H1 (cell line): ENCODE results near the gene RNF168. TPM values are rescaled to one million over a fixed set of nuclear protein-coding genes. Genes with fewer than 3 reads are reported as not detected.

Source experiments
- CTCF ChIA-PET: fragments of 300-600 bp; sonication (Branson Sonifier 250); formaldehyde crosslinking; loops from one replicate; lab custom pipeline; 2021; ENCODE audit not compliant: partially characterized antibody; lab: Charles Lee
- POLR2A ChIA-PET: fragments of 300-600 bp; sonication (Branson Sonifier 250); formaldehyde crosslinking; loops from one replicate; lab custom pipeline; 2021; ENCODE audit warnings: inconsistent platforms; ENCODE audit not compliant: partially characterized antibody; lab: Charles Lee
- DNase-seq, 2 experiments: peaks; one replicate each; pipeline versions ENCODE4 v3.0.0 to v3.0.0-alpha.2; 2010 to 2022; ENCODE audit warnings: low spot score in 2 of 2, low read depth in 1 of 2, mixed read lengths in 1 of 2
- FAIRE-seq: peaks from 2 replicates; lab custom pipeline; 2011; peaks lifted over from hg19 to GRCh38; lab: Jason Lieb, UNC
- H2AFZ ChIP-seq: 2 replicates; pipeline ENCODE4 v1.8.1; 2012; ENCODE audit warnings: low read length, inconsistent platforms
- H2AK5ac ChIP-seq: 2 replicates; pipeline ENCODE4 v1.6.1; 2013; ENCODE audit warnings: low read depth, low read length
- H2BK120ac ChIP-seq: replicated peaks from 2 replicates; pipeline ENCODE3; 2013; ENCODE audit warnings: low read depth, low read length, inconsistent platforms
- H2BK12ac ChIP-seq: 2 replicates; pipeline ENCODE4 v1.6.1; 2013; ENCODE audit warnings: low read depth, low read length
- H2BK15ac ChIP-seq: 2 replicates; pipeline ENCODE4 v1.6.1; 2013; ENCODE audit warnings: low read length
- H2BK20ac ChIP-seq: 2 replicates; pipeline ENCODE4 v1.6.1; 2013; ENCODE audit warnings: low read length
- H2BK5ac ChIP-seq: 2 replicates; pipeline ENCODE4 v1.6.1; 2013; ENCODE audit warnings: low read depth, low read length
- H3K14ac ChIP-seq: 2 replicates; pipeline ENCODE4 v1.6.1; 2013; ENCODE audit warnings: inconsistent platforms; ENCODE audit not compliant: insufficient read length
- H3K18ac ChIP-seq: 2 replicates; pipeline ENCODE4 v1.6.1; 2013; ENCODE audit warnings: low read length; ENCODE audit errors: extremely low read depth
- H3K23ac ChIP-seq: 2 replicates; pipeline ENCODE4 v1.6.1; 2013; ENCODE audit warnings: inconsistent platforms; ENCODE audit not compliant: insufficient read length
- H3K23me2 ChIP-seq: 2 replicates; pipeline ENCODE4 v1.6.1; 2013; ENCODE audit warnings: low read depth, low read length
- H3K27ac ChIP-seq: 2 replicates; pipeline ENCODE4 v1.6.1; 2011; ENCODE audit warnings: low read depth, low read length, inconsistent platforms
- H3K27me3 ChIP-seq, 4 experiments: replicated peaks in 1 of 4; 1 replicate in 1 of 4; 2 replicates in 3 of 4; pipeline versions ENCODE4 v1.6.1 to v1.8.1; 2011 to 2013; ENCODE audit warnings: low read length in 3 of 4, mild to moderate bottlenecking in 3 of 4, inconsistent platforms in 2 of 4, mixed read lengths in 2 of 4, moderate library complexity in 1 of 4; ENCODE audit not compliant: control insufficient read depth in 3 of 4, insufficient read depth in 3 of 4; ENCODE audit errors: extremely low read depth in 1 of 4
- H3K36me3 ChIP-seq, 4 experiments: 2 replicates each; pipeline versions ENCODE4 v1.6.1 to v1.8.1; 2011 to 2013; ENCODE audit warnings: mild to moderate bottlenecking in 4 of 4, low read length in 3 of 4, moderate library complexity in 2 of 4, control low read depth in 1 of 4, inconsistent platforms in 1 of 4; ENCODE audit not compliant: insufficient read depth in 4 of 4, control insufficient read depth in 2 of 4
- H3K4ac ChIP-seq: replicated peaks from 2 replicates; pipeline ENCODE3; 2013; ENCODE audit warnings: low read length, low read depth, mixed read lengths, inconsistent platforms; ENCODE audit not compliant: insufficient read length
- H3K4me1 ChIP-seq, 4 experiments: replicated peaks in 1 of 4; 1 replicate in 1 of 4; 2 replicates in 3 of 4; pipeline versions ENCODE4 v1.6.1 to v1.8.1; 2011 to 2013; ENCODE audit warnings: low read length in 3 of 4, inconsistent platforms in 2 of 4, mixed read lengths in 1 of 4; ENCODE audit not compliant: insufficient read depth in 4 of 4, control insufficient read depth in 3 of 4
- H3K4me2 ChIP-seq, 2 experiments: 2 replicates each; pipeline versions ENCODE4 v1.6.1 to v1.8.1; 2011 to 2013; ENCODE audit warnings: low read depth in 2 of 2, low read length in 2 of 2, control low read depth in 1 of 2, inconsistent platforms in 1 of 2, mild to moderate bottlenecking in 1 of 2; ENCODE audit not compliant: insufficient read depth in 1 of 2
- H3K4me3 ChIP-seq, 4 experiments: fragments of 200-600, 300-600 bp in 1 of 4; sonication (generic), shearing (Covaris generic), sonication (Bioruptor Twin) in 1 of 4; 2 replicates each; pipeline versions ENCODE4 v1.5.1 to v1.8.1; 2011 to 2016; ENCODE audit warnings: low read length in 4 of 4, low read depth in 3 of 4, control low read depth in 2 of 4, inconsistent platforms in 2 of 4, mild to moderate bottlenecking in 2 of 4, mixed read lengths in 1 of 4, moderate library complexity in 1 of 4; ENCODE audit not compliant: insufficient read depth in 2 of 4; ENCODE audit errors: extremely low read depth in 1 of 4
- H3K56ac ChIP-seq: replicated peaks from 2 replicates; pipeline ENCODE3; 2013; ENCODE audit warnings: low read depth, mild to moderate bottlenecking, mixed read lengths, low read length, inconsistent platforms; ENCODE audit not compliant: insufficient read length
- H3K79me1 ChIP-seq: 2 replicates; pipeline ENCODE4 v1.6.1; 2013; ENCODE audit warnings: low read depth, low read length, control low read depth
- H3K79me2 ChIP-seq, 2 experiments: 2 replicates each; pipeline versions ENCODE4 v1.6.1 to v1.8.1; 2012 to 2013; ENCODE audit warnings: low read length in 2 of 2, mild to moderate bottlenecking in 2 of 2, inconsistent platforms in 1 of 2; ENCODE audit not compliant: insufficient read depth in 2 of 2, control insufficient read depth in 1 of 2
- H3K9ac ChIP-seq, 4 experiments: replicated peaks in 1 of 4; 1 replicate in 1 of 4; 2 replicates in 3 of 4; pipeline versions ENCODE4 v1.6.1 to v1.8.1; 2011 to 2013; ENCODE audit warnings: low read depth in 3 of 4, low read length in 3 of 4, control low read depth in 2 of 4, mild to moderate bottlenecking in 2 of 4, moderate library complexity in 2 of 4, inconsistent platforms in 1 of 4; ENCODE audit errors: extremely low read depth in 1 of 4
- H3K9me3 ChIP-seq, 2 experiments: 2 replicates each; pipeline versions ENCODE4 v1.6.1 to v1.8.1; 2012 to 2013; ENCODE audit warnings: mild to moderate bottlenecking in 2 of 2, moderate library complexity in 2 of 2, control low read depth in 1 of 2, inconsistent platforms in 1 of 2, low read depth in 1 of 2, low read length in 1 of 2, mixed read lengths in 1 of 2; ENCODE audit not compliant: insufficient read depth in 2 of 2
- H4K20me1 ChIP-seq, 2 experiments: replicated peaks in 1 of 2; 2 replicates each; pipeline versions ENCODE3 to v1.8.1; 2011 to 2013; ENCODE audit warnings: inconsistent platforms in 2 of 2, low read length in 2 of 2, mild to moderate bottlenecking in 1 of 2; ENCODE audit not compliant: insufficient read depth in 2 of 2, control insufficient read depth in 1 of 2
- H4K5ac ChIP-seq: 2 replicates; pipeline ENCODE4 v1.6.1; 2013; ENCODE audit warnings: low read length, low read depth, mixed read lengths, inconsistent platforms; ENCODE audit not compliant: insufficient read length
- H4K8ac ChIP-seq: 2 replicates; pipeline ENCODE4 v1.8.0; 2013; ENCODE audit warnings: mild to moderate bottlenecking, moderate library complexity, low read length, inconsistent platforms; ENCODE audit not compliant: insufficient read depth; ENCODE audit errors: extremely low read depth
- H4K91ac ChIP-seq: replicated peaks from 2 replicates; pipeline ENCODE3; 2013; ENCODE audit warnings: low read length, mixed read lengths, inconsistent platforms; ENCODE audit not compliant: insufficient read length
- ATF3 ChIP-seq: IDR thresholded peaks from 2 replicates; pipeline ENCODE4 v1.6.1; 2011; ENCODE audit warnings: low read depth, mild to moderate bottlenecking, low read length; ENCODE audit not compliant: insufficient read depth
- CEBPB ChIP-seq: IDR thresholded peaks from 2 replicates; pipeline ENCODE4 v1.6.1; 2012; ENCODE audit warnings: low read depth, low read length
- CHD1 ChIP-seq: IDR thresholded peaks from 2 replicates; pipeline ENCODE4 v1.6.1; 2012; ENCODE audit warnings: low read depth, low read length, improper control_type of control experiment
- JUN ChIP-seq: IDR thresholded peaks from 2 replicates; pipeline ENCODE4 v1.6.1; 2011; ENCODE audit warnings: low read depth, mild to moderate bottlenecking, improper control_type of control experiment, low read length
- KDM5A ChIP-seq: fragments of 200-600 bp; IDR thresholded peaks from 2 replicates; pipeline ENCODE4 v1.7.1; 2012; ENCODE audit warnings: mild to moderate bottlenecking, low read length, inconsistent platforms, mixed read lengths
- POLR2A ChIP-seq, 2 experiments: IDR thresholded peaks; 1 replicate in 1 of 2; 2 replicates in 1 of 2; pipeline ENCODE4 v1.6.1; 2011; ENCODE audit warnings: low read depth in 2 of 2, low read length in 2 of 2, mild to moderate bottlenecking in 2 of 2; ENCODE audit errors: control extremely low read depth in 1 of 2
- RBBP5 ChIP-seq: IDR thresholded peaks from 2 replicates; pipeline ENCODE4 v1.7.1; 2012; ENCODE audit warnings: low read depth, mild to moderate bottlenecking, inconsistent platforms, low read length, moderate library complexity, borderline replicate concordance
- RNF2 ChIP-seq: fragments of 200-900, 300-1000 bp; sonication (generic); IDR thresholded peaks from 2 replicates; pipeline ENCODE4 v1.7.1; 2016; ENCODE audit warnings: borderline replicate concordance, low read depth, mild to moderate bottlenecking, antibody characterized with exemption, low read length; ENCODE audit not compliant: poor library complexity, severe bottlenecking; ENCODE audit errors: missing control alignments
- SP4 ChIP-seq: IDR thresholded peaks from 2 replicates; pipeline ENCODE4 v1.6.1; 2012; ENCODE audit warnings: low read length, inconsistent platforms
- TAF7 ChIP-seq: optimal IDR thresholded peaks from 2 replicates; pipeline ENCODE3; 2011; ENCODE audit warnings: low read depth, mild to moderate bottlenecking, inconsistent platforms, low read length, moderate library complexity, borderline replicate concordance
- TCF12 ChIP-seq: IDR thresholded peaks from 2 replicates; pipeline ENCODE4 v1.6.1; 2011; ENCODE audit warnings: low read depth, mild to moderate bottlenecking, low read length
- TEAD4 ChIP-seq: IDR thresholded peaks from 2 replicates; pipeline ENCODE4 v1.6.1; 2012; ENCODE audit warnings: low read depth, low read length, inconsistent platforms, mixed read lengths
- WGBS, 2 experiments: shearing (Covaris generic) in 1 of 2; methylation state at CpG; one replicate each; pipeline versions ENCODE4 v1.1.6 to v1.1.7; 2013 to 2015; ENCODE audit warnings: low lambda C conversion rate in 2 of 2, mixed read lengths in 2 of 2, inconsistent platforms in 1 of 2, low coverage in 1 of 2, missing lambda C conversion rate in 1 of 2; ENCODE audit not compliant: insufficient replicate concordance in 2 of 2, insufficient coverage in 1 of 2, insufficient read length in 1 of 2; ENCODE audit errors: extremely low coverage in 1 of 2, missing lambda C conversion rate in 1 of 2; 5-methylcytosine and 5-hydroxymethylcytosine counted together
- polyA plus RNA-seq, 7 experiments: library from polyadenylated mRNA; depleted of rRNA in 3 of 7; stranded (reverse) in 5 of 7; unstranded in 2 of 7; fragments of >200 nt in 5 of 7; fragments of 200-250 nt in 2 of 7; gene quantifications; 1 replicate in 5 of 7; 2 replicates in 1 of 7; 4 replicates in 1 of 7; pipeline versions ENCODE4 v1.2.1 to v1.2.3, GENCODE V29; 2011 to 2013; ENCODE audit warnings: missing spikeins in 2 of 7, mixed read lengths in 2 of 7
- total RNA-seq: library from RNA; stranded (reverse); fragmentation: NEBNext Ultra II Directional; extraction: Animal tissue kit (Norgen Biotek cat#: 25700); gene quantifications from 2 replicates; pipeline ENCODE4 v1.2.1, GENCODE V29; 2021
- TF ChIP-seq, protein P1 (sequence below): IDR thresholded peaks from 2 replicates; pipeline ENCODE4 v1.6.1; 2012; ENCODE audit warnings: inconsistent platforms

Gene RNF168
- total and polyA plus RNA-seq, 2 of the 8 experiments (the other 6 are each of a cell fraction or from before 2014, with no cell fraction given) = 6.3 to 63.5 TPM

DNA sequence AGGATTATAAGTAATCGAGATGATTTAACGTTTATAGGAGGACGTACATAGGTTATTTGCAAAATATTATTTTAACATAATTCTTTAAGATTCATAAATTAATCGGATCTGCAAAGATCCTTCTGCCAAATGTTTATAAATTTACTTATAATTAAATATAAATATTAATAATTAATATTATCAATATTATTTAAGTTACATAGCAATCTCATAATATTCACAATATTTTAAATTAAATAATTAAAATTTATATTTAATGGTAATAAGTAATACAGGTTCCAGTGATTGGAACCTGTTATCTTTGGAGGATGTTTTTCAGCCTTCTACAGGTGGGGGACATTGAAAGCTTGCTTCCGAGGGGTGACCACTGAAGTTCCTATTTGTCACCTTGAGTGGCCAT is 48.7 kb upstream of the RNF168 start:
- no peak overlapping the region for H3K27ac ChIP-seq
- H3K23ac ChIP-seq = no peak overlapping the region
- H2BK15ac ChIP-seq = no peak overlapping the region
- no peaks in the 10 kb centered on the region for H3K4me1 ChIP-seq
- DNase-seq (no peak), FAIRE-seq (no peak)
- no peak overlapping the region for H3K18ac ChIP-seq
- no peak overlapping the region for H3K4me3 ChIP-seq
- no peak overlapping the region for H3K4ac ChIP-seq
- no peak overlapping the region for H3K4me2 ChIP-seq
- no peaks in the 10 kb centered on the region for H3K79me1 ChIP-seq
- H3K36me3 ChIP-seq = peaks cover 0 to 10% (median 1%) of the 10 kb centered on the region in 4 experiments; a peak in 3 of 8 replicates
- WGBS, 2 experiments = 91% methylated on average over 5 of the region's 5 CpGs; no CpG with 5 or more reads in 1 of the 2 experiments
- no peak overlapping the region for H4K5ac ChIP-seq
- H2BK120ac ChIP-seq = no peak overlapping the region
- no peak overlapping the region for H4K91ac ChIP-seq
- no peak overlapping the region for H2BK20ac ChIP-seq
- H3K27me3 ChIP-seq = no peaks in the 10 kb centered on the region
- H3K9me3 ChIP-seq = peaks cover 7 to 11% of the 10 kb centered on the region in 2 experiments
- H4K8ac ChIP-seq = no peak overlapping the region
- no peaks in the 10 kb centered on the region for H3K79me2 ChIP-seq
- H2BK5ac ChIP-seq = no peak overlapping the region
- H3K14ac ChIP-seq = no peak overlapping the region
- no peak overlapping the region for H3K56ac ChIP-seq
- no peaks in the 10 kb centered on the region for H4K20me1 ChIP-seq
- CTCF ChIA-PET = interaction anchor here (0.9 kb wide), 1 partner anchor 23 kb away, joined by 3 read pairs; no protein-coding TSS in a partner anchor
- no peaks in the 10 kb centered on the region for H3K23me2 ChIP-seq
- no peak overlapping the region for H2BK12ac ChIP-seq
- POLR2A ChIA-PET = interaction anchor here (1.6 kb wide), 1 partner anchor 16 kb away, joined by 4 read pairs; the partner anchor contains the start of genes FBXO45 and WDR53
- H2AFZ ChIP-seq = no peak overlapping the region
- H3K9ac ChIP-seq = no peak overlapping the region
- no peak overlapping the region for H2AK5ac ChIP-seq
- no peak for TF ChIP-seq POLR2A (IDR thresholded peaks at IDR 0.05; ENCODE audit: control extremely low read depth in 1 of 2, low read depth in 2 of 2, low read length in 2 of 2)
- TF ChIP-seq RBBP5 = no peak
- no peak for TF ChIP-seq SP4
- no peak for TF ChIP-seq TAF7
- no peak for TF ChIP-seq CEBPB
- TF ChIP-seq JUN = no peak
- TF ChIP-seq, protein P1, sequence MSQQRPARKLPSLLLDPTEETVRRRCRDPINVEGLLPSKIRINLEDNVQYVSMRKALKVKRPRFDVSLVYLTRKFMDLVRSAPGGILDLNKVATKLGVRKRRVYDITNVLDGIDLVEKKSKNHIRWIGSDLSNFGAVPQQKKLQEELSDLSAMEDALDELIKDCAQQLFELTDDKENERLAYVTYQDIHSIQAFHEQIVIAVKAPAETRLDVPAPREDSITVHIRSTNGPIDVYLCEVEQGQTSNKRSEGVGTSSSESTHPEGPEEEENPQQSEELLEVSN = no peak
- no peak for TF ChIP-seq KDM5A
- TF ChIP-seq TCF12 = no peak
- TF ChIP-seq ATF3 = no peak
- TF ChIP-seq CHD1 = no peak
- no peak for TF ChIP-seq RNF2
- no peak for TF ChIP-seq TEAD4
